ENCODE results near the gene TCP11X2.
"Not testable (repeated sequence)": the region's sequence is repeated elsewhere in the genome, so short reads cannot be mapped to it uniquely, and the experiment has no call there.

Gene TCP11X2

GRCh38 chrX:102471762-102472220, at the start of gene TCP11X2:
Gene TCP11X2, minus strand, starts transcription at chrX:102471812.
- DNase-seq, result not testable (repeated sequence)

DNA sequence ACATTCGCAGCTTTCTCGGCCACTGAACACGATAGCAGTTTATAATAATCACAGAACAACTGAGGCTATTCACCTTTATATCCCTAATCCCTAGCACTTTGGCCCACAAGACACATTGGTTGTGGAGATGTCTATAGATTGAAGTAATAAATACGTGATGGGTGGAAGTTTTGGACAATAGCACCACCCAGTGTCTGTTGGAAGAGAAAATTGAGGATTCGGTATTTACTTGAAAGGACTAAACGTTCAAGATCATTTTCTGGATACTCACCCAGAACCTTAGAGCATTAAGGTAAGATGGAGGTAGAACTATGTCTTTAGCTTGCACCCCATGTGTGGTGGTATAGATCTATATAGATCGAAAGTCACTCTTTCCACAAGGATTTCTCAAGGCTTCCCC, 45.7 kb upstream of the TCP11X2 start:
- no peak for DNase-seq

DNA sequence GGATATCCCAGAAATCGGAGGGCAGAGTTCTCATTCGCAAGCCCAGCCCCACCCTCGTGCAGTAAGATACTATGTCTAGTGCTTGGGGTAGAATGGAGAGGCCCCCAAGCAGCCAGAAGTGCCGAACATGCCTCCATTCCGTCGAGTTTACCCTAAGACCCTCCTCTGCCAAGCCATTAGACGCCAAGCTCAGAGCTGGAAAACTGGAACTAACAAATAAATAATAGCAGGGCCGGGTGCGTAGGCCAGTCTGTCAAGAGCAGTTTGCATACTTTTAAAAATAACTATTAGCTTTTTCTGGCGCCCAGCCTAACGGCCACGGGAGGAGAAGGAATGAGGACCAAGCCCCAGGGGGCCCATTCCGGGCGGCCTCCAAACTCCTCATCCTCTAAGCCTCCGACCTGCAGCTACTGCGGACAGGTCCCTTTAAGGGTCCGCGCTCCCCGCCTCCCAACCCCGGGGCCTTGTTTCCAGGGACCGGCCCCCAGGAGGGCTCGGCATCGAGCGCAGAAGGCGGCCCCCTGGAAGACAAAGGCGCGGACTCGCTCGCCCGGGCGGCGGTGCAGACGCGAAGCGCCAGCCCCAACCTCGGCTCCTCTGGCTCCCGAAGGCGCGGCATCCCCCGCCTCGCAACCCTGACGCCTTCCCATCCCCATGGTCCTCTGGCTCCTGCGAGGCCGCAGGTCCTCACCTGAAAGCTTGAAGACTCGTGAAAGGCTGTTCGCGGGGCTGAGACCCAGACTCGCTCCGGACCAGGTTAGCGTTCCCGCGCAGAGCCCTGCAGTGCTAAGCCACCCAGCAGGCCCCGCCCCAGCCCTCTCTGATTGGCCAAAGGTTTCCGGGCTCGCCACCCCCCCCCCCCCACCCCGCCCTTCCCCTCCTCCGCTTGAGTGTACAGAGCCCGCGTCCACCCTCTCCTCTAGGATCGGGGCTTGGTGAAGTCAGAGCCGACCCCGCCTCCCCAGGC, 44.6 kb upstream of the TCP11X2 start, which contains the start of gene TMSB15A:
Gene TMSB15A (minus strand): TSS at position 765 of the 967 bp plus-strand sequence.
- peak; percentile 60 to 71 for DNase-seq

- no peak for DNase-seq
These were observed 42.9 kb upstream of the TCP11X2 start for GRCh38 chrX:102514536-102514935.

GRCh38 chrX:102498732-102499131, 27.1 kb upstream of the TCP11X2 start:
- DNase-seq, result no peak

GRCh38 chrX:102491766-102492165, 20.2 kb upstream of the TCP11X2 start:
- DNase-seq, result no peak

DNA sequence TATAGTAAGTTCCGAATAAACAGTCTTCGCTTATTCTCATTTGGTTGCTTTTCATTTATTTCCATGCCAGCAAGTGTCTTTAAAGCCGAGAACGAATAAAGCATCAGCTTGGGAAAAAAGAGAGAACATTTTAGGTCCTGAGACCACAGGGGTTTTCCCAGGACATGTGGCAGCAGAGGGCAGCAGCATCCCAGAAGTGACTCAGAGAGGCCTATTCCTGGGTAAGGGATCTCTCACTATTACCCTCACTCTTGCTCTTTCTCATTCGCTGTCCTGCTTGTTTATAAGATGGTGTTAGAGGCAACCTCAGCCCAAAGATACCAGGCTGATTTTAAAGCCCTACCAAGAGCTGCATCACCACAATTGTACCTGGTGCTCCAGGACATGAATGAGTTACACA, 7.2 kb upstream of the TCP11X2 start:
- not testable (repeated sequence) for DNase-seq

DNA sequence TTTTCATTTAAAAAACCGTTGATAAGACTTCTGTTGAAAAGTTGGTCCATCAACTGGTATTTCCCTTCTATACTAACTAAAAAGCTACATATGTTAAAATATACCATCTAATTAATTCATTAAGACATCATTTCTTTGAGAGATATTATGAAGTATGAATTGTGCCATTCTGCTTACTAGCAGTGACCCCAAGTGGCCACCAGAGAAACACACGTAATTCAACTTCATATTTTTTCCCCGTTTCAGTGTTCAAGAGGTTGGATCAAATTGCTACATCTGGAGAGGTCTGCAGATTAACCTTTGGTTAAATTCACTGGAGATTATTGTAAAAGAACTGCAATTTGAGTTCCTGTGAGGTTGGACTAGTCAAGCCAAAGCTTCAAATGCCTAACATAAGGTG, 1.4 kb downstream of the TCP11X2 start:
- not testable (repeated sequence) for DNase-seq

GRCh38 chrX:102458615-102459014, 13.0 kb downstream of the TCP11X2 start:
- DNase-seq, result not testable (repeated sequence)

- not testable (repeated sequence) for DNase-seq
These were observed 31.7 kb downstream of the TCP11X2 start, which contains the start of gene NXF2B for GRCh38 chrX:102439908-102440307. Gene NXF2B, minus strand, starts transcription at chrX:102440008. Its CDS starts 59,972 bp downstream, at chrX:102380036.

- not testable (repeated sequence) for DNase-seq
These were observed 57.1 kb downstream of the TCP11X2 start for GRCh38 chrX:102414493-102414892.
